Posterior cingulate gyrus (tissue), 11 donors: ENCODE measurements around the gene PTPRC.

ENCODE experiments used
- DNase-seq, 10 donors: peaks; one replicate each; pipeline versions ENCODE4 v3.0.0 to v3.0.0-alpha.2; 2020 to 2021; ENCODE audit warnings: mixed read lengths in 3 of 10
- intact Hi-C: fragments of 100-400 bp; cut with DNase I; formaldehyde crosslinking; loops from one replicate; pipeline ENCODE4 v1.15.1; 2023

The PTPRC gene

GRCh38 chr1:198699167-198700015 is 60.6 kb downstream of the PTPRC start:
- peak in 9 of 10 donors; percentile 19 to 85 (median 41) for DNase-seq

GRCh38 chr1:198700016-198700392 is 61.2 kb downstream of the PTPRC start:
- intact Hi-C loops: no loop called here
- no peak for DNase-seq

More at GRCh38 chr1:198699167-198700015, 60.6 kb downstream of the PTPRC start:
- intact Hi-C loops: no loop called here

- intact Hi-C loops: no loop called here
Observed at GRCh38 chr1:198700396-198700795, 61.6 kb downstream of the PTPRC start.

GRCh38 chr1:198701250-198701649 is 62.4 kb downstream of the PTPRC start:
- intact Hi-C loops: no loop called here

More at GRCh38 chr1:198700396-198700795, 61.6 kb downstream of the PTPRC start:
- no peak for DNase-seq

GRCh38 chr1:198701766-198702539 is 63.1 kb downstream of the PTPRC start:
- intact Hi-C loops: no loop called here
- DNase-seq: no peak

More at GRCh38 chr1:198701250-198701649, 62.4 kb downstream of the PTPRC start:
- no peak for DNase-seq

- no peak for DNase-seq
- intact Hi-C loops: no loop called here
Observed at GRCh38 chr1:198708761-198709525, 70.1 kb downstream of the PTPRC start.

- no peak for DNase-seq
- intact Hi-C loops: no loop called here
Observed at GRCh38 chr1:198711837-198712236, 73.0 kb downstream of the PTPRC start.

GRCh38 chr1:198713081-198713480 is 74.2 kb downstream of the PTPRC start:
- DNase-seq: no peak
- intact Hi-C loops: no loop called here

- intact Hi-C loops: no loop called here
- no peak for DNase-seq
Observed at GRCh38 chr1:198714271-198714670, 75.4 kb downstream of the PTPRC start.

GRCh38 chr1:198716051-198716450 is 77.2 kb downstream of the PTPRC start:
- DNase-seq: no peak
- intact Hi-C loops: no loop called here

GRCh38 chr1:198717510-198717909 is 78.7 kb downstream of the PTPRC start:
- intact Hi-C loops: no loop called here
- no peak for DNase-seq

- no peak for DNase-seq
- intact Hi-C loops: no loop called here
Observed at GRCh38 chr1:198723127-198723526, 84.3 kb downstream of the PTPRC start.

GRCh38 chr1:198725090-198725489 is 86.2 kb downstream of the PTPRC start:
- intact Hi-C loops: no loop called here
- DNase-seq: no peak

GRCh38 chr1:198726455-198726854 is 87.6 kb downstream of the PTPRC start:
- intact Hi-C loops: no loop called here

GRCh38 chr1:198729195-198729863 is 90.5 kb downstream of the PTPRC start:
- intact Hi-C loops: no loop called here
- DNase-seq: no peak

More at GRCh38 chr1:198726455-198726854, 87.6 kb downstream of the PTPRC start:
- no peak for DNase-seq

GRCh38 chr1:198730952-198731351 is 92.1 kb downstream of the PTPRC start:
- intact Hi-C loops: no loop called here
- DNase-seq: no peak

GRCh38 chr1:198734323-198735008 is 95.6 kb downstream of the PTPRC start:
- DNase-seq: no peak
- intact Hi-C loops: no loop called here

- DNase-seq: peak in 1 of 10 donors; percentile 24
- intact Hi-C loops: no loop called here
Observed at GRCh38 chr1:198741744-198742143, 102.9 kb downstream of the PTPRC start.

GRCh38 chr1:198747127-198747526 is 108.3 kb downstream of the PTPRC start:
- intact Hi-C loops: no loop called here
- DNase-seq: no peak

- intact Hi-C loops: no loop called here
- no peak for DNase-seq
Observed at GRCh38 chr1:198749279-198749678, 110.4 kb downstream of the PTPRC start.
